ENCODE measurements around the gene SLC12A1.

- no peak for TF ChIP-seq CTCF (IDR thresholded peaks at IDR 0.05)
- TF ChIP-seq POLR2A (IDR thresholded peaks at IDR 0.05): no peak
These were observed 35.1 kb upstream of the SLC12A1 start for GRCh38 chr15:48170981-48171380.
